NCI-H146 treated with DMSO at 0.1 percent for 48 hours (cell line): ENCODE data around the gene RNASEH2B.
A peak's percentile ranks its signal among the peaks of the same experiment; 100 is the strongest.

ENCODE experiments used
- DNase-seq: peaks from one replicate; lab custom pipeline; 2025; ENCODE audit not compliant: unreplicated experiment; lab: John Stamatoyannopoulos, UW

RNASEH2B gene

GRCh38 chr13:50936679-50937078 is 27.1 kb downstream of the RNASEH2B start:
- no peak for DNase-seq

GRCh38 chr13:50940509-50940908 is 30.9 kb downstream of the RNASEH2B start:
- no peak for DNase-seq

- no peak for DNase-seq
These were observed 31.6 kb downstream of the RNASEH2B start for GRCh38 chr13:50941146-50941545.

GRCh38 chr13:50942630-50943311 is 33.2 kb downstream of the RNASEH2B start:
- DNase-seq, result no peak

- no peak for DNase-seq
These were observed 36.1 kb downstream of the RNASEH2B start for GRCh38 chr13:50945669-50946068.

GRCh38 chr13:50948601-50949000 is 39.0 kb downstream of the RNASEH2B start:
- no peak for DNase-seq

- no peak for DNase-seq
These were observed 41.3 kb downstream of the RNASEH2B start for GRCh38 chr13:50950849-50951248.

- no peak for DNase-seq
These were observed 41.8 kb downstream of the RNASEH2B start for GRCh38 chr13:50951366-50951765.

GRCh38 chr13:50955241-50955640 is 45.6 kb downstream of the RNASEH2B start:
- DNase-seq, result no peak

- DNase-seq, result no peak
These were observed 46.2 kb downstream of the RNASEH2B start for GRCh38 chr13:50955798-50956197.

GRCh38 chr13:50957620-50958019 is 48.0 kb downstream of the RNASEH2B start:
- DNase-seq, result no peak

- peak; percentile 5 for DNase-seq
These were observed 60.1 kb downstream of the RNASEH2B start for GRCh38 chr13:50969691-50970090.

- no peak for DNase-seq
These were observed 61.4 kb downstream of the RNASEH2B start for GRCh38 chr13:50970956-50971355.

- no peak for DNase-seq
These were observed 64.7 kb downstream of the RNASEH2B start for GRCh38 chr13:50974268-50974667.

GRCh38 chr13:50979187-50979586 is 69.6 kb downstream of the RNASEH2B start:
- no peak for DNase-seq

- no peak for DNase-seq
These were observed 72.1 kb downstream of the RNASEH2B start for GRCh38 chr13:50981686-50982085.

- peak; percentile 75 for DNase-seq
These were observed 79.9 kb downstream of the RNASEH2B start for GRCh38 chr13:50989476-50989875.

- peak; percentile 77 for DNase-seq
These were observed 80.7 kb downstream of the RNASEH2B start for GRCh38 chr13:50990065-50990817.

- no peak for DNase-seq
These were observed 81.4 kb downstream of the RNASEH2B start for GRCh38 chr13:50990818-50991506.

GRCh38 chr13:50991579-50992521 is 82.3 kb downstream of the RNASEH2B start:
- no peak for DNase-seq

- no peak for DNase-seq
These were observed 83.8 kb downstream of the RNASEH2B start for GRCh38 chr13:50993371-50993770.
